GM19467 (cell line): ENCODE measurements around the gene UBALD2.
"Not testable (repeated sequence)": the region's sequence is repeated elsewhere in the genome, so short reads cannot be mapped to it uniquely, and the experiment has no call there.

Source experiments
- ATAC-seq: cut with Tn5 transposase; IDR thresholded peaks from one replicate; pipeline ENCODE4 v1.9.1; 2021; ENCODE audit warnings: mild to moderate bottlenecking, moderate library complexity; ENCODE audit not compliant: unreplicated experiment

UBALD2 gene

DNA sequence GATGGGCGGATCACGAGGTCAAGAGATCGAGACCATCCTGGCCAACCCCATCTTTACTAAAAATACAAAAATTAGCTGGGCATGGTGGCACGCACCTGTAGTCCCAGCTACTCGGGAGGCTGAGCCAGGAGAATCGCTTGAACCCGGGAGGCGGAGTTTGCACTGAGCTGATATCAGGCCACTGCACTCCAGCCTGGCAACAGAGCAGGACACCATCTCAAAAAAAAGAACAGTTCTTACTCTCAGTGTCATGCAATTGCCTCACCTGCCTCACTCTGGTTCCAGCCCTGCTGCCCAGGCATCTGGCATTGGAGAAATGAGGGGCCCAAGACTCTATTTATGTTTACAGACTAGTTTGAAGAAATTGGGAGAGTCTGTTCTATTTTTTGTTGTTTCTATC is 20.4 kb upstream of the UBALD2 start:
- ATAC-seq, result not testable (repeated sequence)

DNA sequence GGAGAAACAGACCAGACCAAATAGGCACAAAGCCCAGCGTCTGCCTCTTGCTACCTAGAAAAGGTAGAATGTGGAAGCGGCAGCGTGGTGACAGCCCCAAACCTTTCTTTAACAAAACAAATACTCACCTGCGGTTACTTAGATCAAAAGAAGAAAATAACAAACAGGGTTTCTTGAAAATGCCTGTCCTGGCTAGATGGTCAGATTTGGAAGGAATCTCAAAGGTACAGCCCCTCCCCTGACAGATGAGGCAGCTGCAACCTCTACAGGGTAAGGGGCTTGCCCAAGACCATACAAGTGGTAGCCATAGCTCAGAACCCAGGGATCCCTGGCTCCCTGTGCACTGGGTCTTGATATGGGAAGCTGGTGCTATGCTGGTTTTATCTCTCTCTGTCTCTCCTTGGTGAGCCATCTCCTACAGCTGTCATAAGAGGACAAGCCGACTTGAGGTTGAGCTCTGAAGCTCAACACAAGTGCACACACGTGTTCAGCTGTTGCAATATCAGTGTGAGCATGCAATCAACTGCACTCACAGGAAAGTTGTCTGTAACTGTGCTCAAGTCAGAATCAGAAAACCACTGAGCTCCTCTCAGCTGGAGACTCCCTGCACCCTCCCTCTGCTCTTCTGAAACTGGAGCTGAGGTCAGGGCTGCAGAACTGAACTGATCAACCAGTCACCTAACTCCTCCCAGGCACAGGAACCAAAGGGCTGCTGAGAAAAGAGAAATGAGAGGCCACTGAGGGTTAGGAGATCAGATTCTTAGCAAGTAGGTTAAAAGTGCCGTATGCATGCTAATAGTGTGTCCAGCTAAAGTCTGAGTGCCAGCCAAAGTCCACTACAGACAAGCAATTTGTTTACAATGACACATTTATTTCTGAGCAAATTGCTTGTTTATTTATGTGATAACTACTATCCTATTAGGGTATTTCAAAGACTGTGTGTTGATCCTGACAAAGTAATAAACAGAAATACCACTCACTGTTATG is 18.8 kb upstream of the UBALD2 start:
- peak; percentile 94 for ATAC-seq

DNA sequence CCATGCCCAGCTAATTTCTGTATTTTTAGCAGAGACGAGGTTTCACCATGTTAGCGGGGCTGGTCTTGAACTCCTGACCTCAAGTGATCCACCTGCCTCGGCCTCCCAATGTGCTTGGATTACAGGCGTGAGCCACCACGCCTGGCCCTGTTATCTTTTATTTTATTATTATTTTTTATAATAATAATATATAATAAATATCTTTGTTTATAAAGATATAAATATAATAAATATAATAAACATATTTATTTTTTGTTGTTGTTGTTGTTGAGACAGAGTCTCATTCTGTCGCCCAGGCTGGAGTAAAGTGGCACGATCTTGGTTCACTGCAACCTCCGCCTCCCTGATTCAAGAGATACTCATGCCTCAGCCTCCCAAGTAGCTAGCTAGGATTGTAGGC is 17.8 kb upstream of the UBALD2 start:
- ATAC-seq, result no peak

GRCh38 chr17:76248013-76248782 is 16.9 kb upstream of the UBALD2 start:
- ATAC-seq, result no peak

DNA sequence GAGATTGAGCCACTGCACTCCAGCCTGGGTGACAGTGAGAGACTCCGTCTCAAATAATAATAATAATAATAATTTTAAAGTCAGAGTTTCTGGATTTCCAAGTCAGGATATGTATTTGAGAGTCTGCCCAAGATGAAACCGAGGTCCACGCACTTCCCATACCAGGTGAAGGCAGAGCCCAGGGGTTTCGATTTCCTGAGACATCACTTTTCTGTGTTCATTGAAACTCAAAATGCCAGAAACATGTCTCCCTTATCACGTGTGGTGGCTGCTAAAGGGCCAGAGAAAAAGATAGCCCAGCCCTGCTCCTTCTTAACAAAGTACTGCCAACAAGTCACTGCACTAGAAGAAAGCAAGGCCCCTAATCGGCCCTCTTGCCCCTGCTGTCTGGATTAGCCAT is 15.0 kb upstream of the UBALD2 start:
- no peak for ATAC-seq

DNA sequence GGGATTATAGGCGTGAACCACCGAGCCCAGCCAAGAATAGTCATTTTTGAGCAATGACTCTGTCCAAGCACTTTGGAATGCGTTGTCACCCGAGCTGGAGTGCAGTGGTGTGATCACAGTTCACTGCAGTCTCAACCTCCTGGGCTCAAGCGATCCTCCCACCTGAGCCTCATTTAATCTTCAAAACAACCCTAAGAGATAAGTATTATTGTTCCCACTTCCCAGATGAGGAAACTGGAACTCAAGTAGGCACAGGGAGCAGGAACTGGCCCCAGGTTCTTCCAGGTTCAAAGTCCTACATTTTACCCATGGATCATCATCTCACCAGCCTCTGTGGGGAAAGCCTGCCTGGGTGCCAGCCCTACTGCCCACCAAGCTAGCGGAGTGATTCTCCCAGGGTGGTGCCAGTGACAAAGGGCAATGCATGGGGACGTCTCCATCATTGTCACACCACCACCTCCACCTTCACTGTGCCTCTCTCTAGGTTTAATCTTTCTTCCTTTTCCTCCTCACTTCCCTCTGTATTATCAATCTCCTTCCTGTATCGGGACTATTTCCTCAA is 13.6 kb upstream of the UBALD2 start:
- ATAC-seq, result no peak

GRCh38 chr17:76252040-76252954 is 12.9 kb upstream of the UBALD2 start:
- ATAC-seq, result no peak

GRCh38 chr17:76252967-76253766 is 12.0 kb upstream of the UBALD2 start:
- not testable (repeated sequence) for ATAC-seq

DNA sequence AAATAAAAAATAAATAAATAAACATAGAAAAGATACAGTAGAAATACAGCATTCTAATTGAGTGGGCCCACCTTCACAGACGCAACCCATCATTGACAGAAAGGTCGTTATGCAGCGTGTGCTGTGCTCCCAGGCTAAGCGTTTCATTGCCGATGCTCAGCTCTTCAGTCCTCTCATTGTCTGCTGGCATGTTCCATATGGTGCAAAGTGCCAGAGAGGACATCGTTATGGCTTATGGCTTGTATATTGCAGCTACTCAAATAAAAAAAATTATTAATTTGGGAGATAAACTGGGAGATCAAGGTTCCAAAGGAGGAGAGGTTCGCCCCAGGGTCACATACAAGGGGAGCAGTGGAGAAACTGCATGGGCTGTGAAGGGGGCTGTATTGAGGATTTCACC is 11.3 kb upstream of the UBALD2 start:
- ATAC-seq, result no peak

DNA sequence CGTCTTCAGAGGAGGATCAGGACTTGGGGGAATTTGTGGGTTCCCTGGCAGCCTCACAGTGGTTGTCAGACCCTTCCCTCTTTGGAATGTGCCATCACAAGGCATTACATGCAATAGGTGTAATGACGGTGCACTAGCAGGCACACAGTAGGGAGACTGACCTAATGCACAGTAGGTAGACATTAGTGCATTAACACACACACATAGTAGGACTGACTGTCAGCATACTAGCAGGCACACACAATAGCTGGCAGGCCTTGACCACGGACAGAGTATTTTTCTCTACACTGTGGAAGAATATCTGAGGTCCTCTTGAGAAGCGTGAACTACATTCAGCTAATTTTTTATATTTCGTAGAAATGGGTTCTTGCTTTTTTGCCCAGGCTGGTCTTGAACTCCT is 10.9 kb upstream of the UBALD2 start:
- ATAC-seq, result no peak

DNA sequence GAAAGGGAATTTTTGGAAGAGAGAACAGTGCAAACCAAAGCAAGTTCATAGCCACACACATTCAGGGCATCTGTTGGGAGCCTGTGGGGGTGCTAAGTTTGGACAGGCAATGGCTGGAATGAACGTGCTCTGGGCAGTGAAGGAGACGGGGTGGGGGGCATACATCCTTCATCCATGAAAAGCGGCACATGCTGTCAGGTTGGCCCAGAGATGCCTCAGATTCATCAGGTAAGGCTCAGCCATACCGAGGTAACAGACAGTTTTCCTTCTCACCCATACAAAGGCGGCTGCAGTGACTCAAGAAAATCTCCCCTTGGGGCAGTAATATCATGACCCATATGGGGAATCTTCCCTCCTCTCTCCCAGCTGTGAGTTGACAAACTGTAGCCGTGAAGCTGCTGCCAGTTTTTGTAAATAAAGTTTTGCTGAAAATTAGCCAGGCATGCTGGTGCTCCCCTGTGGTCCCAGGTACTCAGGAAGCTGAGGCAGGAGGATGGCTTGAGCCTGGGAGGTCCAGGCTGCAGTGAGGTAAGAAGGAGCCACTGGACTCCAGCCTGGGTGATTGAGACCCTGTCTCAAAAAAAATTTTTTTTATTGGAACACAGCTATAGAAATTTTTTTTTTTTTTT is 9.2 kb upstream of the UBALD2 start:
- no peak for ATAC-seq

DNA sequence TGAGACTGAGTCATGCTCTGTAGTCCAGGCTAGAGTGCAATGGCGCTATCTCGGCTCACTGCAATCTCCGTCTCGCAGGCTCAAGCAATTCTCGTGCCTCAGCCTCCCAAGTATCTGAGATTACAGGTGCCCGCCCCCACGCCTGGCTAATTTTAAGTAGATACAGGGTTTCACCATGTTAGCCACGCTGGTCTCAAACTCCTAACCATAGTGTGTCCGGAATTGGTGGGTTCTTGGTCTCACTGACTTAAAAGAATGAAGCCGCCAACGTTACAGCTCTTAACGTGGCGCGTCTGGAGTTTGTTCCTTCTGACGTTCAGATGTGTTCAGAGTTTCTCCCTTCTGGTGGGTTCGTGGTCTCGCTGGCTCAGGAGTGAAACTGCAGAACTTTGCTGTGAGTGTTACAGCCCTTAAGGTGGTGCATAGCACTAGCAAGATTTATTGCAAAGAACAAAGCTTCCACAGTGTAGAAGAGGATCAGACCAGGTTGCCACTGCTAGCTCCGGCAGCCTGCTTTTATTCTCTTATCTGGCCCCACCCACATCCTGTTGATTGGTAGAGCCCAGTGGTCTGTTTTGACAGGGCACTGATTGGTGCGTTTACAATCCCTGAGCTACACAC is 8.6 kb upstream of the UBALD2 start:
- ATAC-seq, result not testable (repeated sequence)

GRCh38 chr17:76260220-76260619 is 4.9 kb upstream of the UBALD2 start:
- ATAC-seq, result no peak

GRCh38 chr17:76260669-76261068 is 4.5 kb upstream of the UBALD2 start:
- no peak for ATAC-seq

GRCh38 chr17:76261421-76262215 is 3.5 kb upstream of the UBALD2 start:
- no peak for ATAC-seq

- ATAC-seq, result no peak
Measured at GRCh38 chr17:76262732-76263344, 2.3 kb upstream of the UBALD2 start.

GRCh38 chr17:76263896-76264295 is 1.3 kb upstream of the UBALD2 start:
- no peak for ATAC-seq

- ATAC-seq, result no peak
Measured at GRCh38 chr17:76264425-76264754, 758 bp upstream of the UBALD2 start.
